Keratinocyte (primary cell): ENCODE measurements around the gene DMRTB1. TPM values are rescaled to one million over a fixed set of nuclear protein-coding genes. Genes with fewer than 3 reads are reported as not detected.

Experiments used
- DNase-seq: peaks from one replicate; pipeline ENCODE4 v3.0.0-alpha.2; 2011; ENCODE audit warnings: low read depth, missing footprints, low spot score
- FAIRE-seq: peaks from 2 replicates; lab custom pipeline; 2011; peaks lifted over from hg19 to GRCh38; lab: Jason Lieb, UNC
- H2AFZ ChIP-seq: 2 replicates; pipeline ENCODE4 v1.6.0; 2012; ENCODE audit warnings: low read length, control low read depth, inconsistent platforms; ENCODE audit not compliant: control insufficient read depth
- H3K27ac ChIP-seq: 2 replicates; pipeline ENCODE4 v1.5.1; 2011; ENCODE audit warnings: low read length; ENCODE audit not compliant: control insufficient read depth, insufficient read depth
- H3K27me3 ChIP-seq: 3 replicates; pipeline ENCODE4 v1.6.0; 2011; ENCODE audit warnings: low read length; ENCODE audit not compliant: control insufficient read depth, insufficient read depth; ENCODE audit errors: extremely low read depth
- H3K36me3 ChIP-seq, 2 experiments: 2 replicates in 1 of 2; 3 replicates in 1 of 2; pipeline ENCODE4 v1.5.1; 2011; ENCODE audit warnings: low read length in 2 of 2, mild to moderate bottlenecking in 1 of 2; ENCODE audit not compliant: control insufficient read depth in 2 of 2, insufficient read depth in 2 of 2; ENCODE audit errors: extremely low read depth in 1 of 2
- H3K4me1 ChIP-seq: 3 replicates; pipeline ENCODE4 v1.5.1; 2011; ENCODE audit warnings: low read length; ENCODE audit not compliant: control insufficient read depth, insufficient read depth; ENCODE audit errors: extremely low read depth
- H3K4me2 ChIP-seq: 3 replicates; pipeline ENCODE4 v1.6.0; 2011; ENCODE audit warnings: low read depth, low read length; ENCODE audit not compliant: control insufficient read depth, insufficient read depth; ENCODE audit errors: extremely low read depth
- H3K4me3 ChIP-seq, 3 experiments: fragments of 200-600 bp in 1 of 3; sonication (generic) in 1 of 3; 2 replicates in 2 of 3; 3 replicates in 1 of 3; pipeline ENCODE4 v1.5.1; 2011 to 2016; ENCODE audit warnings: low read length in 3 of 3, mild to moderate bottlenecking in 3 of 3, control low read depth in 2 of 3, inconsistent platforms in 1 of 3, low read depth in 1 of 3, mixed read lengths in 1 of 3, mixed run types in 1 of 3, moderate library complexity in 1 of 3; ENCODE audit not compliant: control insufficient read depth in 2 of 3, insufficient read depth in 2 of 3; ENCODE audit errors: extremely low read depth in 1 of 3
- H3K79me2 ChIP-seq: 2 replicates; pipeline ENCODE4 v1.6.0; 2012; ENCODE audit warnings: low read length; ENCODE audit not compliant: control insufficient read depth, insufficient read depth
- H3K9ac ChIP-seq: 3 replicates; pipeline ENCODE4 v1.6.0; 2011; ENCODE audit warnings: low read length; ENCODE audit not compliant: control insufficient read depth, insufficient read depth; ENCODE audit errors: extremely low read depth
- H3K9me1 ChIP-seq: 3 replicates; pipeline ENCODE4 v1.6.0; 2011; ENCODE audit warnings: low read length; ENCODE audit not compliant: control insufficient read depth, insufficient read depth; ENCODE audit errors: extremely low read depth
- H3K9me3 ChIP-seq: 2 replicates; pipeline ENCODE4 v1.5.1; 2012; ENCODE audit warnings: low read depth, low read length; ENCODE audit not compliant: control insufficient read depth
- H4K20me1 ChIP-seq: 3 replicates; pipeline ENCODE4 v1.6.0; 2011; ENCODE audit warnings: low read length; ENCODE audit not compliant: control insufficient read depth, insufficient read depth; ENCODE audit errors: extremely low read depth
- EZH2 ChIP-seq: IDR thresholded peaks from one replicate; pipeline ENCODE4 v1.6.1; 2012; ENCODE audit warnings: inconsistent platforms, mild to moderate bottlenecking, low read length, moderate library complexity
- dilution Hi-C: fragments of 300-500 bp; cut with MboI; formaldehyde crosslinking; loops from one replicate; pipeline ENCODE4 v1.7.0; 2020; ENCODE audit warnings: low sequenced_read_pairs; ENCODE audit not compliant: extremely low pct_ligation_motif_present
- polyA plus RNA-seq, 5 experiments: library from polyadenylated mRNA; depleted of rRNA in 3 of 5; stranded (reverse) in 3 of 5; stranded (forward) in 1 of 5; unstranded in 1 of 5; fragments of >200 nt; gene quantifications; 1 replicate in 1 of 5; 2 replicates in 3 of 5; 3 replicates in 1 of 5; pipeline versions ENCODE4 v1.2.1 to v1.2.3, GENCODE V29; 2011 to 2012; ENCODE audit warnings: missing spikeins in 2 of 5, low read depth in 1 of 5, low replicate concordance in 1 of 5
- TF ChIP-seq, protein P1 (sequence below), 3 experiments: IDR thresholded peaks in 1 of 3; conservative IDR thresholded peaks in 1 of 3; optimal IDR thresholded peaks in 1 of 3; 2 replicates in 2 of 3; 3 replicates in 1 of 3; pipeline versions ENCODE3 to v1.5.1; 2011; ENCODE audit warnings: low read length in 3 of 3, mild to moderate bottlenecking in 3 of 3, moderate library complexity in 2 of 3, control low read depth in 1 of 3, inconsistent platforms in 1 of 3; ENCODE audit not compliant: insufficient read depth in 2 of 3; ENCODE audit errors: extremely low read depth in 1 of 3

DMRTB1 gene
- polyA plus RNA-seq, 1 donor (not counting 4 experiments of a cell fraction or from before 2014, with no cell fraction given) = not detected

- H3K27me3 ChIP-seq = peaks cover 26% of the 10 kb centered on the region
- H3K79me2 ChIP-seq = no peaks in the 10 kb centered on the region
- no peak overlapping the region for H3K4me2 ChIP-seq
- no peaks in the 10 kb centered on the region for H3K9me1 ChIP-seq
- H2AFZ ChIP-seq = no peak overlapping the region
- no peak for TF ChIP-seq EZH2
- TF ChIP-seq, protein P1, sequence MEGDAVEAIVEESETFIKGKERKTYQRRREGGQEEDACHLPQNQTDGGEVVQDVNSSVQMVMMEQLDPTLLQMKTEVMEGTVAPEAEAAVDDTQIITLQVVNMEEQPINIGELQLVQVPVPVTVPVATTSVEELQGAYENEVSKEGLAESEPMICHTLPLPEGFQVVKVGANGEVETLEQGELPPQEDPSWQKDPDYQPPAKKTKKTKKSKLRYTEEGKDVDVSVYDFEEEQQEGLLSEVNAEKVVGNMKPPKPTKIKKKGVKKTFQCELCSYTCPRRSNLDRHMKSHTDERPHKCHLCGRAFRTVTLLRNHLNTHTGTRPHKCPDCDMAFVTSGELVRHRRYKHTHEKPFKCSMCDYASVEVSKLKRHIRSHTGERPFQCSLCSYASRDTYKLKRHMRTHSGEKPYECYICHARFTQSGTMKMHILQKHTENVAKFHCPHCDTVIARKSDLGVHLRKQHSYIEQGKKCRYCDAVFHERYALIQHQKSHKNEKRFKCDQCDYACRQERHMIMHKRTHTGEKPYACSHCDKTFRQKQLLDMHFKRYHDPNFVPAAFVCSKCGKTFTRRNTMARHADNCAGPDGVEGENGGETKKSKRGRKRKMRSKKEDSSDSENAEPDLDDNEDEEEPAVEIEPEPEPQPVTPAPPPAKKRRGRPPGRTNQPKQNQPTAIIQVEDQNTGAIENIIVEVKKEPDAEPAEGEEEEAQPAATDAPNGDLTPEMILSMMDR (optimal IDR thresholded peaks at IDR 0.05 in 1 of 3, IDR thresholded peaks at IDR 0.05 in 1 of 3, conservative IDR thresholded peaks at IDR 0.05 in 1 of 3; ENCODE audit: extremely low read depth in 1 of 3, insufficient read depth in 2 of 3, low read length in 3 of 3) = no peak
- DNase-seq (no peak), FAIRE-seq (no peak)
- H4K20me1 ChIP-seq = no peaks in the 10 kb centered on the region
- H3K4me3 ChIP-seq = no peak overlapping the region
- H3K27ac ChIP-seq = no peak overlapping the region
- dilution Hi-C loops = loop anchor here (25.0 kb wide), 1 partner anchor 286 kb away; no protein-coding TSS in a partner anchor
- H3K4me1 ChIP-seq = no peaks in the 10 kb centered on the region
- H3K9me3 ChIP-seq = no peaks in the 10 kb centered on the region
- H3K9ac ChIP-seq = no peak overlapping the region
- H3K36me3 ChIP-seq = no peaks in the 10 kb centered on the region
These were observed 17.4 kb downstream of the DMRTB1 start for GRCh38 chr1:53476579-53476978.

DNA sequence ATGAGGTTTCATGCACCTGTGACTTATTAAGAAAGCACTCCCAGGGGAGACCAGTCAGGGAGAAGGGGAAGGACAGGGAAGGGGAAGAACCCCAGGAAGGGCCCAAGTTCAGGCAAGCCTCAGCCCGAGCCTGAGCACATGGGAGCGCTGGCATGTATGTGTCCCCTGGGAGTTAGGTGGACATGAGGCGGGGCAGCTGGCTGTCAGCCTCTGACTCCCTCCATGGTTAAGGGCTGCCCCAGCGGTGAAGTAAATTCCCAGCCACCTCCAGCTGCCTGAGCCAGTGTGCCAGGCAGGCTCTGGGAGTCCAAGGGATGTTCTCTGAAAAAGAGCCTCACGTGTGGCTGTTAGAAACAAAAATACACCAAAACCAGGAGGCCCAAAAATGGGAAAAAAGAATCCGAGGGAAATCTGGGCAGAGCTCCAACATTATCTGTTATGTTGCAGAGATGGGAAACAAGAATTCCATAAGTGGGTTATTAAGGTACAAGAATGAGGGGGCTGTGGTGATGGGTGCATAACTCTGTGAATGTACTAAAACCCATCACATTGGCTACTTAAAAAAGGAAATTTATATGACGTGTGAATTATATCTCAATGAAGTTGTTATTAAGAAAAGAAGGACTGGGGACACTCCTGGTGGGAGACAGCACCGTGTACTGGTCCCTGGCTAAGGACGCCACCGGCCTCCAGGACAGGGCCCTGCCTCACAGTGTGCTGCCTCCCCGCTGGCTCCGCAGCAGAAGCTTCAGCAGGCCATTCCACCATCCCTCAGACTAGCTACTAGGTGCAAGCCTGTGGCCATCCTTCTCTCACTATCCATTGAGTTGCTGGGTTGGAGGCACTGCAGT lies 18.7 kb downstream of the DMRTB1 start:
- FAIRE-seq (no peak), DNase-seq (no peak)
- no peak overlapping the region for H3K4me3 ChIP-seq
- no peak overlapping the region for H3K9ac ChIP-seq
- H3K9me1 ChIP-seq = no peaks in the 10 kb centered on the region
- H3K4me2 ChIP-seq = no peak overlapping the region
- H3K36me3 ChIP-seq = no peaks in the 10 kb centered on the region
- no peaks in the 10 kb centered on the region for H4K20me1 ChIP-seq
- dilution Hi-C loops = loop anchor here (25.0 kb wide), 1 partner anchor 284 kb away; no protein-coding TSS in a partner anchor
- H3K79me2 ChIP-seq = no peaks in the 10 kb centered on the region
- H3K4me1 ChIP-seq = no peaks in the 10 kb centered on the region
- H2AFZ ChIP-seq = no peak overlapping the region
- H3K27me3 ChIP-seq = peaks cover 26% of the 10 kb centered on the region
- no peak overlapping the region for H3K27ac ChIP-seq
- H3K9me3 ChIP-seq = no peaks in the 10 kb centered on the region
- TF ChIP-seq, protein P1 (optimal IDR thresholded peaks at IDR 0.05 in 1 of 3, IDR thresholded peaks at IDR 0.05 in 1 of 3, conservative IDR thresholded peaks at IDR 0.05 in 1 of 3; ENCODE audit: extremely low read depth in 1 of 3, insufficient read depth in 2 of 3, low read length in 3 of 3) = no peak
- TF ChIP-seq EZH2 = no peak
